ENCODE results near the gene IP6K3.
A peak's percentile ranks its signal among the peaks of the same experiment; 100 is the strongest.

The IP6K3 gene

GRCh38 chr6:33777398-33778388 is 31.0 kb upstream of the IP6K3 start:
- no peak for DNase-seq

GRCh38 chr6:33776764-33777163 is 30.1 kb upstream of the IP6K3 start:
- DNase-seq: no peak

- no peak for DNase-seq
These were observed 29.5 kb upstream of the IP6K3 start for GRCh38 chr6:33776186-33776585.

GRCh38 chr6:33774774-33775173 is 28.1 kb upstream of the IP6K3 start:
- no peak for DNase-seq

- DNase-seq: no peak
These were observed 26.3 kb upstream of the IP6K3 start for GRCh38 chr6:33772902-33773472.

GRCh38 chr6:33772082-33772830 is 25.6 kb upstream of the IP6K3 start:
- DNase-seq: no peak

GRCh38 chr6:33771146-33772081 is 24.7 kb upstream of the IP6K3 start:
- peak; percentile 79 for DNase-seq

- DNase-seq: no peak
These were observed 24.1 kb upstream of the IP6K3 start for GRCh38 chr6:33770833-33771145.

- DNase-seq: no peak
These were observed 23.6 kb upstream of the IP6K3 start for GRCh38 chr6:33770124-33770832.

GRCh38 chr6:33769248-33769821 is 22.6 kb upstream of the IP6K3 start:
- no peak for DNase-seq

GRCh38 chr6:33768644-33769120 is 22.0 kb upstream of the IP6K3 start:
- peak; percentile 76 for DNase-seq

- no peak for DNase-seq
These were observed 20.5 kb upstream of the IP6K3 start for GRCh38 chr6:33766921-33767907.

GRCh38 chr6:33765368-33765767 is 18.7 kb upstream of the IP6K3 start:
- no peak for DNase-seq

- no peak for DNase-seq
These were observed 17.3 kb upstream of the IP6K3 start for GRCh38 chr6:33764036-33764435.

- DNase-seq: no peak
These were observed 16.8 kb upstream of the IP6K3 start for GRCh38 chr6:33763483-33763882.

GRCh38 chr6:33762713-33763112 is 16.0 kb upstream of the IP6K3 start:
- no peak for DNase-seq

GRCh38 chr6:33761922-33762629 is 15.4 kb upstream of the IP6K3 start:
- DNase-seq: peak; percentile 60

GRCh38 chr6:33761581-33761921 is 14.8 kb upstream of the IP6K3 start:
- no peak for DNase-seq

GRCh38 chr6:33759887-33760629 is 13.4 kb upstream of the IP6K3 start:
- no peak for DNase-seq
